SIG-M5 (cell line): ENCODE data around the gene SIK2.
"Not testable (repeated sequence)": the region's sequence is repeated elsewhere in the genome, so short reads cannot be mapped to it uniquely, and the experiment has no call there.

Source experiments
- DNase-seq: peaks from one replicate; lab custom pipeline; 2025; lab: John Stamatoyannopoulos, UW

Gene SIK2

GRCh38 chr11:111624608-111625007 is 22.4 kb downstream of the SIK2 start:
- no peak for DNase-seq

- DNase-seq = no peak
Observed at GRCh38 chr11:111627591-111627990, 25.3 kb downstream of the SIK2 start.

GRCh38 chr11:111629499-111629898 is 27.2 kb downstream of the SIK2 start:
- no peak for DNase-seq

GRCh38 chr11:111631024-111631665 is 28.9 kb downstream of the SIK2 start:
- no peak for DNase-seq

- DNase-seq = no peak
Observed at GRCh38 chr11:111631666-111632039, 29.4 kb downstream of the SIK2 start.

- no peak for DNase-seq
Observed at GRCh38 chr11:111632516-111633220, 30.4 kb downstream of the SIK2 start.

GRCh38 chr11:111633248-111633647 is 31.0 kb downstream of the SIK2 start:
- no peak for DNase-seq

GRCh38 chr11:111633756-111634362 is 31.6 kb downstream of the SIK2 start:
- no peak for DNase-seq

- no peak for DNase-seq
Observed at GRCh38 chr11:111634981-111635705, 32.9 kb downstream of the SIK2 start.

- no peak for DNase-seq
Observed at GRCh38 chr11:111635706-111636045, 33.4 kb downstream of the SIK2 start.

- no peak for DNase-seq
Observed at GRCh38 chr11:111637885-111638284, 35.6 kb downstream of the SIK2 start.

GRCh38 chr11:111639226-111639925 is 37.1 kb downstream of the SIK2 start:
- no peak for DNase-seq

GRCh38 chr11:111641339-111642015 is 39.2 kb downstream of the SIK2 start:
- DNase-seq = no peak

- no peak for DNase-seq
Observed at GRCh38 chr11:111642542-111642941, 40.3 kb downstream of the SIK2 start.

- DNase-seq = no peak
Observed at GRCh38 chr11:111644922-111645321, 42.7 kb downstream of the SIK2 start.

- DNase-seq = no peak
Observed at GRCh38 chr11:111645657-111646316, 43.5 kb downstream of the SIK2 start.

GRCh38 chr11:111651336-111651735 is 49.1 kb downstream of the SIK2 start:
- DNase-seq = not testable (repeated sequence)

- DNase-seq = no peak
Observed at GRCh38 chr11:111652184-111652583, 49.9 kb downstream of the SIK2 start.

- DNase-seq = no peak
Observed at GRCh38 chr11:111654601-111655000, 52.4 kb downstream of the SIK2 start.

GRCh38 chr11:111655924-111656323 is 53.7 kb downstream of the SIK2 start:
- no peak for DNase-seq

- not testable (repeated sequence) for DNase-seq
Observed at GRCh38 chr11:111657905-111658304, 55.7 kb downstream of the SIK2 start.
